Measurements from ENCODE around the gene NDUFB2.
"Not testable (repeated sequence)": the region's sequence is repeated elsewhere in the genome, so short reads cannot be mapped to it uniquely, and the experiment has no call there.

NDUFB2 gene

DNA sequence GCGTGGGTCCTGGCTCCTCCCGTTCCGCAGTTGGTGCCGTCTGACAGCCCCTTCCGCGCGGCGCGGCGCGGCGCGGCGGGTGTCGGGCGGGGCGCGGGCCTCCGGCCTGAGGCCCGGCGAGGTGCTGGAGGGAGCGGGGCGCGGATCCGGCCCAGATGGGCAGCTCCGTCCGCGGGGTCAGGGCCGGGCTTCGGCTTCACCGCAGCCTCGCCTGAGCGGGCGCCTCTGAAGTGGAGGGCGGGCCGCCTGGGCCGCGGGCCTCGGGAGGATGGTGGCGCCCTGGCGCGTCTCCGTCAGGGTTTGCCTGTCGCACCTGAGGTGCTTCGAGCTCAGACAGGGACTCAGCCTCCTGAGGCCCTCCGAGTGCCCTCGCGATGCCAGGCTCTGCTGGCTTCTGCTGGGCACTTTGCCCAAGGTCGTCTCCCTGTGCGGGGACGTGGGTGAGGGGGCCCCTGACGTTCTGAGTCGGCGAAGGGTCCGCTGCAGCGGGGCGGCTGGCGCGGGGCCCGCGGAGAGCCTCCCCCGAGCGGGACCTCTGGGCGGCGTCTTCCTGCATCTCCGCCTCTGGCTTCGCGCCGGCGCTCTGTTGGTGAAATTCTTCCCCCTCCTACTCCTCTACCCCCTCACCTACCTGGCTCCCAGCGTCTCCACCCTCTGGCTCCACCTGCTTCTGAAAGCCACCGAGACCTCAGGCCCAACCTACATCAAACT, 23.3 kb upstream of the NDUFB2 start:
- peak in 1 of 2 donors; percentile 23 for DNase-seq (ENCODE audit: low read depth in 2 of 2)
- TF ChIP-seq, protein P1, sequence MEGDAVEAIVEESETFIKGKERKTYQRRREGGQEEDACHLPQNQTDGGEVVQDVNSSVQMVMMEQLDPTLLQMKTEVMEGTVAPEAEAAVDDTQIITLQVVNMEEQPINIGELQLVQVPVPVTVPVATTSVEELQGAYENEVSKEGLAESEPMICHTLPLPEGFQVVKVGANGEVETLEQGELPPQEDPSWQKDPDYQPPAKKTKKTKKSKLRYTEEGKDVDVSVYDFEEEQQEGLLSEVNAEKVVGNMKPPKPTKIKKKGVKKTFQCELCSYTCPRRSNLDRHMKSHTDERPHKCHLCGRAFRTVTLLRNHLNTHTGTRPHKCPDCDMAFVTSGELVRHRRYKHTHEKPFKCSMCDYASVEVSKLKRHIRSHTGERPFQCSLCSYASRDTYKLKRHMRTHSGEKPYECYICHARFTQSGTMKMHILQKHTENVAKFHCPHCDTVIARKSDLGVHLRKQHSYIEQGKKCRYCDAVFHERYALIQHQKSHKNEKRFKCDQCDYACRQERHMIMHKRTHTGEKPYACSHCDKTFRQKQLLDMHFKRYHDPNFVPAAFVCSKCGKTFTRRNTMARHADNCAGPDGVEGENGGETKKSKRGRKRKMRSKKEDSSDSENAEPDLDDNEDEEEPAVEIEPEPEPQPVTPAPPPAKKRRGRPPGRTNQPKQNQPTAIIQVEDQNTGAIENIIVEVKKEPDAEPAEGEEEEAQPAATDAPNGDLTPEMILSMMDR (IDR thresholded peaks at IDR 0.05; ENCODE audit: low read depth, low read length), result no peak
- H3K4me3 ChIP-seq (replicated peaks in 1 of 2; ENCODE audit: low read depth in 2 of 2, low read length in 2 of 2), result peak overlapping the region; percentile 66

DNA sequence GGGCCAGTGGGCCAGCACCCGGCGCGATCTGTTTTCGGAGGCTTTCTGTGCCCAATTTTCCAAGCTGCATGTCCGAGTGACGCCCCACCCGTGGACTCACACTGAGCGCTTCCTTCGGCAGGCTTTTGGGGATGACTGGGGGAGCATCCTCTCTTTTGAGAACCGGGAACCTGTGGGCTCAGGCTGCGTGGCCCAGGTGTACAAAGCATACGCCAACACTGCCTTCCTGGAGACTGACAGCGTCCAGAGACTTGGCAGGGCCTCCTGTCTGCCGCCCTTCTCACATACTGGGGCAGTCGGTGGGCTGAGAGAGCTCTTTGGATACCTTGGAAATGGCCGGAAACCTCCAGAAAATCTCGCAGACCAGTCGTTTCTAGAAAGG, 22.7 kb upstream of the NDUFB2 start:
- peak overlapping the region; percentile 66 for H3K4me3 ChIP-seq (replicated peaks in 1 of 2; ENCODE audit: low read depth in 2 of 2, low read length in 2 of 2)
- TF ChIP-seq, protein P1 (IDR thresholded peaks at IDR 0.05; ENCODE audit: low read depth, low read length), result no peak
- no peak for DNase-seq (ENCODE audit: low read depth in 2 of 2)

DNA sequence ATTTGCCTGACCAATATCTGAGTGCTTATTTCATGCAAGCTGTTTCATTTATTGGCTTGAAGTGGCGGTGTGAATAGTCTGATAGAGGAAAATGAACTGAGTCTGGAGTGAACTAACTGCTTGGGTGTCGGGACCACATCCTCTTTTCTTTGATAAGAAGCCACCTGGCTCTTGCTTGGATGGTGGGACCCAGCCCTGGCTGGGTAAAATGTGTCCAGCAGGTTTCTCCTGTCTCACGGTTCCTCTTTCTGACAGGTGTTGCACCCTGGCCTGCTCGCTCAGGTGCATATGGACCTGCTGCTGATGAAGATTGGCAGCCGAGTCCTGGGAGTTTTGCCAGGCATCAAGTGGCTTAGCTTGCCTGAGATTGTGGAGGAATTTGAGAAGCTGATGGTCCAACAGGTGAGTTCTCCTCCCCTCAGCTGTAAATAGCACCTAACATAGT, 22.1 kb upstream of the NDUFB2 start:
- no peak overlapping the region for H3K4me3 ChIP-seq (replicated peaks in 1 of 2; ENCODE audit: low read depth in 2 of 2, low read length in 2 of 2)

DNA sequence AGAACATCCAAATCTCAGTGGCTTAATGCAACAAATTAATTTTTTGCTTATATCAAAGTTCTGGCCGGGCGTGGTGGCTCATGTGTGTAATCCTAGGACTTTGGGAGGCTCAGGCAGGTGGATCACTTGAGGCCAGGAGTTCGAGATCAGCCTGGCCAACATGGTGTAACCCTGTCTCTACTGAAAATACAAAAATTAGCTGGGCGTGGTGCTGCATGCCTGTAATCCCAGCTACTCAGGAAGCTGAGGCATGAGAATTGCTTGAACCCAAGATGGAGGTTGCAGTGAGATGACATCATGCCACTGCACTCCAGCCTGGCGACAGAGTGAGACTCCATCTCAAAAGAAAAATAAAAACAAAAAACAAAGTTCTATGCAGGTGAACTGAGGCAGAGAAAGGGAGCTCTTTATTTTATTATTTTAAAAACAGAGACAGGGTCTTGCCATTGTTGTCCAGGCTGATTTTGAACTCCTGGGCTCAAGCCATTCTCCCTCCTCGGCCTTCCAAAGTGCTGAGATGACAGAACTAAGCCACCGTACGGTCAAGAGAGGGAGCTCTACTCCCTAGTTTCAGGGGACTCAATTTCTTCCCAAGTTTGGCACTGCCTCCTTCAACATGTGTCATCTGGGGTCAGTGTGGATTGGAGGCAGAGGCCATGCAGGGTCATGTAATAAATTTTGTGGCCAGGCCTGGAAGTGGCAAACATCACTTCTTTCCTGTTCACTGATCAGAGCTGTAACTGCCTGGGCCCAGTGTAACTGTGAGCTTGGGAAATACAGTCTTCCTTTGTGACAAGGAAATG, 21.4 kb upstream of the NDUFB2 start:
- DNase-seq (ENCODE audit: low read depth in 2 of 2), result peak; percentile 72 to 73
- TF ChIP-seq, protein P1 (IDR thresholded peaks at IDR 0.05; ENCODE audit: low read depth, low read length), result peak; percentile 58
- no peak overlapping the region for H3K4me3 ChIP-seq (replicated peaks in 1 of 2; ENCODE audit: low read depth in 2 of 2, low read length in 2 of 2)

More for the DNA sequence above, 22.1 kb upstream of the NDUFB2 start:
- DNase-seq (ENCODE audit: low read depth in 2 of 2), result no peak
- TF ChIP-seq, protein P1 (IDR thresholded peaks at IDR 0.05; ENCODE audit: low read depth, low read length), result no peak

DNA sequence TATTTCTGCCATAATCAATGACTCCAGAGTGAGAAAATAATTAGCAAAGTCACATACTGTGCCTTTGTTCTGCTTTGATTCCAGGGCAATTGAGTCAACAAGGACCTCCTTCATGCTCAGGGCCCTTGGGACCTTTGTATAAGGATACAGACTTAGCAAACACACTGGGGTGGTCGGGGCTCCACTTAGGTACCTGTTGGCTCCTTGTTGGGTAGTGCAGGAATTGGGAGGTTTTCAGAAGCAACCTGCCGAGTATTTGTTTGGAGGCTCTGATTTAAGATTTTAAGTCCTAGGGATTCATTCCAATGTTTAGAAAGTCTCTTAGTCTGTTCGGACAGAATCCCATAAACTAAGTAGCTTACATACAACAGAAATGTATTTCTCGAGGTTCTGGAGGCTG, 20.8 kb upstream of the NDUFB2 start:
- DNase-seq (ENCODE audit: low read depth in 2 of 2), result no peak
- TF ChIP-seq, protein P1 (IDR thresholded peaks at IDR 0.05; ENCODE audit: low read depth, low read length), result no peak
- H3K4me3 ChIP-seq (replicated peaks in 1 of 2; ENCODE audit: low read depth in 2 of 2, low read length in 2 of 2), result no peak overlapping the region

DNA sequence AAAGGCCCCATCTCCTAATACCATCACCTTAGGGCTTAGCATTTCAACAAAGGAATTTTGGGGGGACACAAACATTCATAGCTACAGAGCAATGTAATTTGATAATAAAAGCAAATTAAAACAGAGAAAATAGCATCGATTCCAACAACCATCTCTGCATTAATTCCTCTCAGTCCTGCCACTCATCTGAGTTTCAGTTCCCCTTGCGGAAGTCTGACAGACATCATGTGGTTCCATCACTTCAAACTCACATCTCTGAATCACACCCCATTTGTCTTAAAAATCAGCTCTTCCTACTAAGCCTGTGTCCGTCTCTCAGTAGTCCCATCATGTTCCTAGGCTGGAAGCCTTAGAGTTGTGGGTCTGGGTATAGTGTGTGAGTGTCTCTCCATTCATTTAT, 20.2 kb upstream of the NDUFB2 start:
- TF ChIP-seq, protein P1 (IDR thresholded peaks at IDR 0.05; ENCODE audit: low read depth, low read length), result no peak
- no peak for DNase-seq (ENCODE audit: low read depth in 2 of 2)
- H3K4me3 ChIP-seq (replicated peaks in 1 of 2; ENCODE audit: low read depth in 2 of 2, low read length in 2 of 2), result no peak overlapping the region

DNA sequence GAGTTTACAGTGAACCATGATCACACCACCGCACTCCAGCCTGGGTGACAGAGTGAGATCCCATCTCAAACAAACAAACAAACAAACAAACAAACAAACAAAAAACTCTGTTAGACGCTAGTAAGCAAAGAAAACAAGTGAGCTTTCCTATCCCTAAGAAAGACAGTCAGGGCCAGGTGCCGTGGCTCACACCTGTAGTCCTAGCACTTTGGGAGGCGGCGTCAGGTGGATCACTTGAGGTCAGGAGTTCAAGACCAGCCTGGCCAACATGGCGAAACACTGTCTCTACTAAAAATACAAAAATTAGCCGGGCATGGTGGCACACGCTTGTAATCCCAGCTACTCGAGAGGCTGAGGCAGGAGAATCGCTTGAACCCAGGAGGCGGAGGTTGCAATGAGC, 19.6 kb upstream of the NDUFB2 start:
- H3K4me3 ChIP-seq (replicated peaks in 1 of 2; ENCODE audit: low read depth in 2 of 2, low read length in 2 of 2); DNase-seq (ENCODE audit: low read depth in 2 of 2): not testable (repeated sequence)
